Keratinocyte (primary cell): ENCODE results near the gene JAZF1. TPM values are rescaled to one million over a fixed set of nuclear protein-coding genes. Genes with fewer than 3 reads are reported as not detected.

Experiments
- DNase-seq: peaks from one replicate; pipeline ENCODE4 v3.0.0-alpha.2; 2011; ENCODE audit warnings: low read depth, missing footprints, low spot score
- FAIRE-seq: peaks from 2 replicates; lab custom pipeline; 2011; peaks lifted over from hg19 to GRCh38; lab: Jason Lieb, UNC
- H2AFZ ChIP-seq: 2 replicates; pipeline ENCODE4 v1.6.0; 2012; ENCODE audit warnings: low read length, control low read depth, inconsistent platforms; ENCODE audit not compliant: control insufficient read depth
- H3K27ac ChIP-seq: 2 replicates; pipeline ENCODE4 v1.5.1; 2011; ENCODE audit warnings: low read length; ENCODE audit not compliant: control insufficient read depth, insufficient read depth
- H3K27me3 ChIP-seq: 3 replicates; pipeline ENCODE4 v1.6.0; 2011; ENCODE audit warnings: low read length; ENCODE audit not compliant: control insufficient read depth, insufficient read depth; ENCODE audit errors: extremely low read depth
- H3K36me3 ChIP-seq, 2 experiments: 2 replicates in 1 of 2; 3 replicates in 1 of 2; pipeline ENCODE4 v1.5.1; 2011; ENCODE audit warnings: low read length in 2 of 2, mild to moderate bottlenecking in 1 of 2; ENCODE audit not compliant: control insufficient read depth in 2 of 2, insufficient read depth in 2 of 2; ENCODE audit errors: extremely low read depth in 1 of 2
- H3K4me1 ChIP-seq: 3 replicates; pipeline ENCODE4 v1.5.1; 2011; ENCODE audit warnings: low read length; ENCODE audit not compliant: control insufficient read depth, insufficient read depth; ENCODE audit errors: extremely low read depth
- H3K4me2 ChIP-seq: 3 replicates; pipeline ENCODE4 v1.6.0; 2011; ENCODE audit warnings: low read depth, low read length; ENCODE audit not compliant: control insufficient read depth, insufficient read depth; ENCODE audit errors: extremely low read depth
- H3K4me3 ChIP-seq, 3 experiments: fragments of 200-600 bp in 1 of 3; sonication (generic) in 1 of 3; 2 replicates in 2 of 3; 3 replicates in 1 of 3; pipeline ENCODE4 v1.5.1; 2011 to 2016; ENCODE audit warnings: low read length in 3 of 3, mild to moderate bottlenecking in 3 of 3, control low read depth in 2 of 3, inconsistent platforms in 1 of 3, low read depth in 1 of 3, mixed read lengths in 1 of 3, mixed run types in 1 of 3, moderate library complexity in 1 of 3; ENCODE audit not compliant: control insufficient read depth in 2 of 3, insufficient read depth in 2 of 3; ENCODE audit errors: extremely low read depth in 1 of 3
- H3K79me2 ChIP-seq: 2 replicates; pipeline ENCODE4 v1.6.0; 2012; ENCODE audit warnings: low read length; ENCODE audit not compliant: control insufficient read depth, insufficient read depth
- H3K9ac ChIP-seq: 3 replicates; pipeline ENCODE4 v1.6.0; 2011; ENCODE audit warnings: low read length; ENCODE audit not compliant: control insufficient read depth, insufficient read depth; ENCODE audit errors: extremely low read depth
- H3K9me1 ChIP-seq: 3 replicates; pipeline ENCODE4 v1.6.0; 2011; ENCODE audit warnings: low read length; ENCODE audit not compliant: control insufficient read depth, insufficient read depth; ENCODE audit errors: extremely low read depth
- H3K9me3 ChIP-seq: 2 replicates; pipeline ENCODE4 v1.5.1; 2012; ENCODE audit warnings: low read depth, low read length; ENCODE audit not compliant: control insufficient read depth
- H4K20me1 ChIP-seq: 3 replicates; pipeline ENCODE4 v1.6.0; 2011; ENCODE audit warnings: low read length; ENCODE audit not compliant: control insufficient read depth, insufficient read depth; ENCODE audit errors: extremely low read depth
- CTCF ChIP-seq, 3 experiments: IDR thresholded peaks in 1 of 3; conservative IDR thresholded peaks in 1 of 3; optimal IDR thresholded peaks in 1 of 3; 2 replicates in 2 of 3; 3 replicates in 1 of 3; pipeline versions ENCODE3 to v1.5.1; 2011; ENCODE audit warnings: low read length in 3 of 3, mild to moderate bottlenecking in 3 of 3, moderate library complexity in 2 of 3, control low read depth in 1 of 3, inconsistent platforms in 1 of 3; ENCODE audit not compliant: insufficient read depth in 2 of 3; ENCODE audit errors: extremely low read depth in 1 of 3
- EZH2 ChIP-seq: IDR thresholded peaks from one replicate; pipeline ENCODE4 v1.6.1; 2012; ENCODE audit warnings: inconsistent platforms, mild to moderate bottlenecking, low read length, moderate library complexity
- dilution Hi-C: fragments of 300-500 bp; cut with MboI; formaldehyde crosslinking; loops from one replicate; pipeline ENCODE4 v1.7.0; 2020; ENCODE audit warnings: low sequenced_read_pairs; ENCODE audit not compliant: extremely low pct_ligation_motif_present
- polyA plus RNA-seq, 5 experiments: library from polyadenylated mRNA; depleted of rRNA in 3 of 5; stranded (reverse) in 3 of 5; stranded (forward) in 1 of 5; unstranded in 1 of 5; fragments of >200 nt; gene quantifications; 1 replicate in 1 of 5; 2 replicates in 3 of 5; 3 replicates in 1 of 5; pipeline versions ENCODE4 v1.2.1 to v1.2.3, GENCODE V29; 2011 to 2012; ENCODE audit warnings: missing spikeins in 2 of 5, low read depth in 1 of 5, low replicate concordance in 1 of 5

JAZF1 gene
- polyA plus RNA-seq, 1 donor (not counting 4 experiments of a cell fraction or from before 2014, with no cell fraction given): 2.5 TPM

GRCh38 chr7:28157076-28157745 lies 23.4 kb downstream of the JAZF1 start:
- no peaks in the 10 kb centered on the region for H3K79me2 ChIP-seq
- H3K4me3 ChIP-seq: no peak overlapping the region
- no peak for FAIRE-seq

GRCh38 chr7:28156401-28156800 lies 24.2 kb downstream of the JAZF1 start:
- Histone ChIP-seq H3K27ac (no peak overlapping the region), H3K9me1 (no peaks in the 10 kb centered on the region), H3K4me2 (peak overlapping the region; percentile 20), H4K20me1 (no peaks in the 10 kb centered on the region), H3K4me1 (peaks cover 9% of the 10 kb centered on the region), H3K9me3 (no peaks in the 10 kb centered on the region), H3K4me3 (no peak overlapping the region), H3K9ac (no peak overlapping the region), H3K27me3 (no peaks in the 10 kb centered on the region), H3K79me2 (no peaks in the 10 kb centered on the region), H3K36me3 (peaks cover 0 to 1% of the 10 kb centered on the region in 2 experiments), H2AFZ (no peak overlapping the region)
- no peak for FAIRE-seq
- no peak for TF ChIP-seq EZH2
- no peak for TF ChIP-seq CTCF (optimal IDR thresholded peaks at IDR 0.05 in 1 of 3, IDR thresholded peaks at IDR 0.05 in 1 of 3, conservative IDR thresholded peaks at IDR 0.05 in 1 of 3; ENCODE audit: extremely low read depth in 1 of 3, insufficient read depth in 2 of 3, low read length in 3 of 3)
- DNase-seq: no peak
- dilution Hi-C loops: no loop called here

More at GRCh38 chr7:28157076-28157745, 23.4 kb downstream of the JAZF1 start:
- no peak overlapping the region for H3K27ac ChIP-seq
- peaks cover 0 to 1% of the 10 kb centered on the region in 2 experiments for H3K36me3 ChIP-seq
- no peaks in the 10 kb centered on the region for H3K27me3 ChIP-seq
- DNase-seq: no peak
- H3K4me2 ChIP-seq: no peak overlapping the region
- dilution Hi-C loops: no loop called here
- H3K9me1 ChIP-seq: no peaks in the 10 kb centered on the region
- TF ChIP-seq CTCF (optimal IDR thresholded peaks at IDR 0.05 in 1 of 3, IDR thresholded peaks at IDR 0.05 in 1 of 3, conservative IDR thresholded peaks at IDR 0.05 in 1 of 3; ENCODE audit: extremely low read depth in 1 of 3, insufficient read depth in 2 of 3, low read length in 3 of 3) (no peak), EZH2 (no peak)
- H2AFZ ChIP-seq: no peak overlapping the region
- no peaks in the 10 kb centered on the region for H3K9me3 ChIP-seq
- no peaks in the 10 kb centered on the region for H4K20me1 ChIP-seq
- no peak overlapping the region for H3K9ac ChIP-seq
- H3K4me1 ChIP-seq: peaks cover 9% of the 10 kb centered on the region
